ENCODE data around the gene KCNK4. TPM values are rescaled to one million over a fixed set of nuclear protein-coding genes. Genes with fewer than 3 reads are reported as not detected.
A peak's percentile ranks its signal among the peaks of the same experiment; 100 is the strongest.

KCNK4 gene
- total RNA-seq, 1 donor from 2014 or later, result not detected

DNA sequence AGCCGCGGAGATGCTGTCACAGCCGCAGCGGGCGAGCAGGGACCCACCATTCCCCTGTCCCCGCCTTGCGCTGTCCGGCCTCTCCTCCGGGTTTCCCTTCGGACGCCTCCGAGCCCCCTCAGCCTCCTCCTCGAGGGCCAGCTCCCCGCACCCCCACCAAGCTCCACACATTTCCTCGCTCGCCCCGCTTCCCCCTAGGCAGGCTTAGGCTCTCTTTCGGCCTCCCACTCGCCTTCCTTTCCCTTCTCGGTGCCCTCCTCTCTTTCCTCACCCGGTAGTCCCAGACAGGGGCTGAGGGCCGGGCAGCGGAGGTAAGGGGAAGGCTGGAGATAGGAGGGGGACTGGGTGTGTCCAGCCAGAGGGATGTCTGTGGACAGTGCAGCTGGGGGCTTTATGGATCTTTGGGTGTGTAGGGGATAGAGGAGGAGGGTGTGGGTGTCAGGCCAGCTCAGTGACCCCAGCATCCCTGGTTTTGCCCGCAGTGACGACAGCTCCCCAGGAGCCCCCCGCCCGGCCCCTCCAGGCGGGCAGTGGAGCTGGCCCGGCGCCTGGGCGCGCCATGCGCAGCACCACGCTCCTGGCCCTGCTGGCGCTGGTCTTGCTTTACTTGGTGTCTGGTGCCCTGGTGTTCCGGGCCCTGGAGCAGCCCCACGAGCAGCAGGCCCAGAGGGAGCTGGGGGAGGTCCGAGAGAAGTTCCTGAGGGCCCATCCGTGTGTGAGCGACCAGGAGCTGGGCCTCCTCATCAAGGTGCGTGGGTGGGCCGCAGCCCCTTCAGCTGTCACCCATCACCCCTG, 1.6 kb downstream of the KCNK4 start:
- peaks cover 80% of the 10 kb centered on the region for H3K27me3 ChIP-seq (ENCODE audit: low read depth)
- H3K9me3 ChIP-seq (replicated peaks), result no peaks in the 10 kb centered on the region
- H3K4me1 ChIP-seq, result peaks cover 18% of the 10 kb centered on the region
- no peak overlapping the region for H3K27ac ChIP-seq (replicated peaks)
- intact Hi-C loops (cut with micrococcal nuclease), result no loop called here
- no peak for DNase-seq
- no peaks in the 10 kb centered on the region for H3K36me3 ChIP-seq
- H3K4me3 ChIP-seq, result peak overlapping the region; percentile 61
- TF ChIP-seq, protein P1, sequence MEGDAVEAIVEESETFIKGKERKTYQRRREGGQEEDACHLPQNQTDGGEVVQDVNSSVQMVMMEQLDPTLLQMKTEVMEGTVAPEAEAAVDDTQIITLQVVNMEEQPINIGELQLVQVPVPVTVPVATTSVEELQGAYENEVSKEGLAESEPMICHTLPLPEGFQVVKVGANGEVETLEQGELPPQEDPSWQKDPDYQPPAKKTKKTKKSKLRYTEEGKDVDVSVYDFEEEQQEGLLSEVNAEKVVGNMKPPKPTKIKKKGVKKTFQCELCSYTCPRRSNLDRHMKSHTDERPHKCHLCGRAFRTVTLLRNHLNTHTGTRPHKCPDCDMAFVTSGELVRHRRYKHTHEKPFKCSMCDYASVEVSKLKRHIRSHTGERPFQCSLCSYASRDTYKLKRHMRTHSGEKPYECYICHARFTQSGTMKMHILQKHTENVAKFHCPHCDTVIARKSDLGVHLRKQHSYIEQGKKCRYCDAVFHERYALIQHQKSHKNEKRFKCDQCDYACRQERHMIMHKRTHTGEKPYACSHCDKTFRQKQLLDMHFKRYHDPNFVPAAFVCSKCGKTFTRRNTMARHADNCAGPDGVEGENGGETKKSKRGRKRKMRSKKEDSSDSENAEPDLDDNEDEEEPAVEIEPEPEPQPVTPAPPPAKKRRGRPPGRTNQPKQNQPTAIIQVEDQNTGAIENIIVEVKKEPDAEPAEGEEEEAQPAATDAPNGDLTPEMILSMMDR (IDR thresholded peaks at IDR 0.05; ENCODE audit: borderline replicate concordance), result no peak

DNA sequence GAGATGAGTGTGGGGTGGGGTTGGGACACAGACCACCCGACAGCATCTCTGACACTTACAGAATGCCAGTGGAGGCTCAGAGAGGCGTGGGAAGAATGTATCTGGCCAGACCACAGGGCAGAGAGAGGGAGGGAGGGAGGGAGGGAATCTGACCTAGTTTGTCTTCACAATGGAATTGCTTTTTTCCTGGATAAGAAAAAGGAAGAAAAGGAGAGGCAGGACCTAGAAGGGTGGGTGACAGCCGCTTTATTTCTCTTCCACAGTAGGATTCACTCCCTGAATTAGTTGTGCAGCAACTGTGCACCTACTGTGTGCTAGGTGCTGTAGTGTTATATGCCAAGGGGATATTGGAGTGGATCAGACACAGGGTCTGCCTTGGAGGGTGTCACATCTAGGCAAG, 3.7 kb downstream of the KCNK4 start:
- TF ChIP-seq, protein P1 (IDR thresholded peaks at IDR 0.05; ENCODE audit: borderline replicate concordance), result no peak
- H3K27me3 ChIP-seq (ENCODE audit: low read depth), result peaks cover 100% of the 10 kb centered on the region

GRCh38 chr11:64295760-64296159, 4.7 kb downstream of the KCNK4 start:
- TF ChIP-seq, protein P1 (IDR thresholded peaks at IDR 0.05; ENCODE audit: borderline replicate concordance), result no peak
- intact Hi-C loops (cut with micrococcal nuclease), result no loop called here
- DNase-seq, result no peak
- Histone ChIP-seq H3K9me3 (replicated peaks) (no peaks in the 10 kb centered on the region), H3K36me3 (no peaks in the 10 kb centered on the region), H3K27me3 (ENCODE audit: low read depth) (peaks cover 100% of the 10 kb centered on the region), H3K4me3 (no peak overlapping the region), H3K27ac (replicated peaks) (no peak overlapping the region), H3K4me1 (peaks cover 38% of the 10 kb centered on the region)

More for the DNA sequence above, 3.7 kb downstream of the KCNK4 start:
- DNase-seq, result no peak
- no peaks in the 10 kb centered on the region for H3K36me3 ChIP-seq
- no peak overlapping the region for H3K27ac ChIP-seq (replicated peaks)
- H3K4me3 ChIP-seq, result no peak overlapping the region
- H3K4me1 ChIP-seq, result peaks cover 28% of the 10 kb centered on the region
- no peaks in the 10 kb centered on the region for H3K9me3 ChIP-seq (replicated peaks)
- intact Hi-C loops (cut with micrococcal nuclease), result no loop called here

GRCh38 chr11:64296236-64296635, 5.1 kb downstream of the KCNK4 start:
- no peaks in the 10 kb centered on the region for H3K9me3 ChIP-seq (replicated peaks)
- DNase-seq, result no peak
- peaks cover 40% of the 10 kb centered on the region for H3K4me1 ChIP-seq
- no peaks in the 10 kb centered on the region for H3K36me3 ChIP-seq
- peaks cover 96% of the 10 kb centered on the region for H3K27me3 ChIP-seq (ENCODE audit: low read depth)
- intact Hi-C loops (cut with micrococcal nuclease), result no loop called here
- TF ChIP-seq, protein P1 (IDR thresholded peaks at IDR 0.05; ENCODE audit: borderline replicate concordance), result no peak
- H3K27ac ChIP-seq (replicated peaks), result no peak overlapping the region
- no peak overlapping the region for H3K4me3 ChIP-seq

GRCh38 chr11:64296830-64297698, 6.0 kb downstream of the KCNK4 start:
- peaks cover 88% of the 10 kb centered on the region for H3K27me3 ChIP-seq (ENCODE audit: low read depth)
- no peak for DNase-seq
- no peak overlapping the region for H3K4me3 ChIP-seq
- no peaks in the 10 kb centered on the region for H3K36me3 ChIP-seq
- TF ChIP-seq, protein P1 (IDR thresholded peaks at IDR 0.05; ENCODE audit: borderline replicate concordance), result no peak
- intact Hi-C loops (cut with micrococcal nuclease), result no loop called here
- no peak overlapping the region for H3K27ac ChIP-seq (replicated peaks)
- H3K9me3 ChIP-seq (replicated peaks), result no peaks in the 10 kb centered on the region
- peaks cover 35% of the 10 kb centered on the region for H3K4me1 ChIP-seq

Measured in left ventricle myocardium inferior (tissue), 1 donor.